Stimulated activated naive CD4-positive, alpha-beta T cell (primary cell): Measurements from ENCODE around the gene RSPRY1.
"Not testable (repeated sequence)": the region's sequence is repeated elsewhere in the genome, so short reads cannot be mapped to it uniquely, and the experiment has no call there.

Experiments used
- DNase-seq, 6 experiments: peaks; one replicate each; lab custom pipeline; 2025; lab: John Stamatoyannopoulos, UW

RSPRY1 gene

GRCh38 chr16:57186872-57187854, 1.0 kb downstream of the RSPRY1 start:
- DNase-seq = peak in 4 of 6 experiments; percentile 3 to 35 (median 15)

- not testable (repeated sequence) for DNase-seq
These were observed 2.0 kb downstream of the RSPRY1 start for GRCh38 chr16:57187902-57188710.

- DNase-seq = no peak
These were observed 2.5 kb downstream of the RSPRY1 start for GRCh38 chr16:57188711-57189002.

- DNase-seq = not testable (repeated sequence)
These were observed 3.4 kb downstream of the RSPRY1 start for GRCh38 chr16:57189527-57189926.

GRCh38 chr16:57190136-57190535, 4.0 kb downstream of the RSPRY1 start:
- no peak for DNase-seq

GRCh38 chr16:57191056-57191571, 5.0 kb downstream of the RSPRY1 start:
- DNase-seq = no peak

- DNase-seq = no peak
These were observed 6.0 kb downstream of the RSPRY1 start for GRCh38 chr16:57192146-57192545.

GRCh38 chr16:57192720-57193486, 6.8 kb downstream of the RSPRY1 start:
- no peak for DNase-seq

GRCh38 chr16:57194512-57194911, 8.4 kb downstream of the RSPRY1 start:
- DNase-seq = no peak

- DNase-seq = no peak
These were observed 10.2 kb downstream of the RSPRY1 start for GRCh38 chr16:57196286-57196685.

GRCh38 chr16:57196753-57197152, 10.6 kb downstream of the RSPRY1 start:
- no peak for DNase-seq

GRCh38 chr16:57200321-57200720, 14.2 kb downstream of the RSPRY1 start:
- not testable (repeated sequence) for DNase-seq

- not testable (repeated sequence) for DNase-seq
These were observed 14.8 kb downstream of the RSPRY1 start for GRCh38 chr16:57200926-57201325.

- DNase-seq = no peak
These were observed 16.2 kb downstream of the RSPRY1 start for GRCh38 chr16:57202095-57202886.

GRCh38 chr16:57203451-57203850, 17.3 kb downstream of the RSPRY1 start:
- no peak for DNase-seq

GRCh38 chr16:57204675-57205074, 18.5 kb downstream of the RSPRY1 start:
- DNase-seq = no peak

- no peak for DNase-seq
These were observed 22.8 kb downstream of the RSPRY1 start for GRCh38 chr16:57208926-57209325.

GRCh38 chr16:57209780-57210179, 23.7 kb downstream of the RSPRY1 start:
- no peak for DNase-seq

GRCh38 chr16:57213462-57213861, 27.3 kb downstream of the RSPRY1 start:
- DNase-seq = no peak

GRCh38 chr16:57216968-57217367, 30.8 kb downstream of the RSPRY1 start:
- no peak for DNase-seq

GRCh38 chr16:57223057-57223456, 36.9 kb downstream of the RSPRY1 start:
- DNase-seq = no peak
